Effector memory CD8-positive, alpha-beta T cell (primary cell): ENCODE results near the gene FGF1.
A peak's percentile ranks its signal among the peaks of the same experiment; 100 is the strongest.

ENCODE experiments used
- ATAC-seq: fragments of 150-1000 bp; cut with Tn5 transposase; replicated peaks from 2 replicates; pipeline ENCODE4 v1.10.0; 2021; ENCODE audit warnings: mild to moderate bottlenecking, moderate library complexity
- DNase-seq, 3 experiments: peaks; one replicate each; pipeline ENCODE4 v3.0.0; 2021
- H3K27ac Mint-ChIP-seq, 2 donors: one replicate each; pipeline ENCODE4 v1.8.0; 2022; ENCODE audit warnings: mild to moderate bottlenecking in 2 of 2, mixed read lengths in 2 of 2, moderate library complexity in 2 of 2
- H3K27me3 Mint-ChIP-seq, 2 donors: one replicate each; pipeline ENCODE4 v1.8.0; 2022; ENCODE audit warnings: mixed read lengths in 2 of 2
- H3K36me3 Mint-ChIP-seq: one replicate; pipeline ENCODE4 v1.8.0; 2022; ENCODE audit warnings: mild to moderate bottlenecking, moderate library complexity, mixed read lengths; ENCODE audit not compliant: insufficient read depth
- H3K4me1 Mint-ChIP-seq, 2 donors: one replicate each; pipeline ENCODE4 v1.8.0; 2022; ENCODE audit warnings: low read depth in 2 of 2, mixed read lengths in 2 of 2
- H3K4me3 Mint-ChIP-seq, 2 donors: one replicate each; pipeline ENCODE4 v1.8.0; 2022; ENCODE audit warnings: mild to moderate bottlenecking in 2 of 2, mixed read lengths in 2 of 2, moderate library complexity in 2 of 2
- H3K9me3 Mint-ChIP-seq, 2 donors: one replicate each; pipeline ENCODE4 v1.8.0; 2022; ENCODE audit warnings: mixed read lengths in 2 of 2

The FGF1 gene

GRCh38 chr5:142578161-142578830, 107.6 kb downstream of the FGF1 start:
- peaks cover 15 to 19% of the 10 kb centered on the region in 2 donors for H3K4me1 Mint-ChIP-seq
- peaks cover 0 to 1% of the 10 kb centered on the region in 2 donors for H3K9me3 Mint-ChIP-seq
- no peak for ATAC-seq
- no peaks in the 10 kb centered on the region for H3K36me3 Mint-ChIP-seq
- no peak overlapping the region for H3K4me3 Mint-ChIP-seq
- H3K27me3 Mint-ChIP-seq, result peaks cover 0 to 11% of the 10 kb centered on the region in 2 donors
- no peak overlapping the region for H3K27ac Mint-ChIP-seq
- no peak for DNase-seq

- Mint-ChIP-seq H3K4me3 (no peak overlapping the region), H3K27ac (no peak overlapping the region), H3K9me3 (no peaks in the 10 kb centered on the region), H3K36me3 (no peaks in the 10 kb centered on the region), H3K4me1 (peaks cover 11 to 15% of the 10 kb centered on the region in 2 donors), H3K27me3 (peaks cover 0 to 11% of the 10 kb centered on the region in 2 donors)
- DNase-seq, result no peak
- ATAC-seq, result no peak
Measured at GRCh38 chr5:142576804-142577203, 109.1 kb downstream of the FGF1 start.

- Mint-ChIP-seq H3K4me1 (peaks cover 6 to 10% of the 10 kb centered on the region in 2 donors), H3K27me3 (peaks cover 0 to 11% of the 10 kb centered on the region in 2 donors), H3K9me3 (no peaks in the 10 kb centered on the region), H3K27ac (no peak overlapping the region), H3K36me3 (no peaks in the 10 kb centered on the region), H3K4me3 (no peak overlapping the region)
- DNase-seq, result no peak
- ATAC-seq, result no peak
Measured at GRCh38 chr5:142576303-142576702, 109.6 kb downstream of the FGF1 start.

GRCh38 chr5:142572006-142572405, 113.9 kb downstream of the FGF1 start:
- DNase-seq, result no peak
- Mint-ChIP-seq H3K27ac (no peak overlapping the region), H3K4me1 (no peaks in the 10 kb centered on the region), H3K9me3 (no peaks in the 10 kb centered on the region), H3K4me3 (no peak overlapping the region), H3K36me3 (no peaks in the 10 kb centered on the region), H3K27me3 (peaks cover 0 to 11% of the 10 kb centered on the region in 2 donors)
- no peak for ATAC-seq

GRCh38 chr5:142571371-142571770, 114.5 kb downstream of the FGF1 start:
- Mint-ChIP-seq H3K27ac (no peak overlapping the region), H3K4me3 (no peak overlapping the region), H3K4me1 (no peaks in the 10 kb centered on the region), H3K36me3 (no peaks in the 10 kb centered on the region), H3K27me3 (peaks cover 0 to 11% of the 10 kb centered on the region in 2 donors), H3K9me3 (no peaks in the 10 kb centered on the region)
- DNase-seq (no peak), ATAC-seq (no peak)

- H3K4me3 Mint-ChIP-seq, result no peak overlapping the region
- ATAC-seq, result no peak
- no peak for DNase-seq
- H3K27me3 Mint-ChIP-seq, result peaks cover 5% of the 10 kb centered on the region in 2 donors
- no peaks in the 10 kb centered on the region for H3K4me1 Mint-ChIP-seq
- H3K27ac Mint-ChIP-seq, result no peak overlapping the region
- H3K9me3 Mint-ChIP-seq, result no peaks in the 10 kb centered on the region
- no peaks in the 10 kb centered on the region for H3K36me3 Mint-ChIP-seq
Measured at GRCh38 chr5:142569905-142570304, 116.0 kb downstream of the FGF1 start.

GRCh38 chr5:142568996-142569335, 116.9 kb downstream of the FGF1 start:
- Mint-ChIP-seq H3K27me3 (peaks cover 6 to 12% of the 10 kb centered on the region in 2 donors), H3K4me1 (no peaks in the 10 kb centered on the region), H3K27ac (no peak overlapping the region), H3K4me3 (no peak overlapping the region), H3K9me3 (no peaks in the 10 kb centered on the region), H3K36me3 (no peaks in the 10 kb centered on the region)
- ATAC-seq, result no peak
- no peak for DNase-seq

- no peaks in the 10 kb centered on the region for H3K4me1 Mint-ChIP-seq
- no peak overlapping the region for H3K27ac Mint-ChIP-seq
- no peaks in the 10 kb centered on the region for H3K9me3 Mint-ChIP-seq
- H3K4me3 Mint-ChIP-seq, result no peak overlapping the region
- H3K27me3 Mint-ChIP-seq, result peaks cover 9 to 12% of the 10 kb centered on the region in 2 donors
- no peak for ATAC-seq
- H3K36me3 Mint-ChIP-seq, result no peaks in the 10 kb centered on the region
- DNase-seq, result no peak
Measured at GRCh38 chr5:142568283-142568995, 117.5 kb downstream of the FGF1 start.

GRCh38 chr5:142561486-142562097, 124.3 kb downstream of the FGF1 start:
- Mint-ChIP-seq H3K36me3 (no peaks in the 10 kb centered on the region), H3K4me1 (no peaks in the 10 kb centered on the region), H3K27me3 (peaks cover 24 to 27% of the 10 kb centered on the region in 2 donors), H3K27ac (no peak overlapping the region), H3K4me3 (no peak overlapping the region), H3K9me3 (no peaks in the 10 kb centered on the region)
- ATAC-seq, result no peak
- DNase-seq, result no peak

GRCh38 chr5:142561029-142561428, 124.9 kb downstream of the FGF1 start:
- ATAC-seq (no peak), DNase-seq (no peak)
- Mint-ChIP-seq H3K36me3 (no peaks in the 10 kb centered on the region), H3K4me3 (no peak overlapping the region), H3K27me3 (peaks cover 24 to 28% of the 10 kb centered on the region in 2 donors), H3K27ac (no peak overlapping the region), H3K4me1 (no peaks in the 10 kb centered on the region), H3K9me3 (no peaks in the 10 kb centered on the region)

GRCh38 chr5:142552107-142552506, 133.8 kb downstream of the FGF1 start:
- no peak for ATAC-seq
- Mint-ChIP-seq H3K36me3 (no peaks in the 10 kb centered on the region), H3K4me3 (peak overlapping the region in 1 of 2 donors; percentile 48), H3K4me1 (peaks cover 0 to 6% of the 10 kb centered on the region in 2 donors), H3K9me3 (no peaks in the 10 kb centered on the region), H3K27ac (no peak overlapping the region), H3K27me3 (peaks cover 38 to 49% of the 10 kb centered on the region in 2 donors)
- DNase-seq, result no peak

- no peak for ATAC-seq
- Mint-ChIP-seq H3K4me3 (peak overlapping the region in 1 of 2 donors; percentile 48), H3K36me3 (no peaks in the 10 kb centered on the region), H3K4me1 (peaks cover 0 to 6% of the 10 kb centered on the region in 2 donors), H3K27me3 (peaks cover 38 to 49% of the 10 kb centered on the region in 2 donors), H3K9me3 (no peaks in the 10 kb centered on the region), H3K27ac (no peak overlapping the region)
- no peak for DNase-seq
Measured at GRCh38 chr5:142551338-142552067, 134.4 kb downstream of the FGF1 start.

- peaks cover 38 to 42% of the 10 kb centered on the region in 2 donors for H3K27me3 Mint-ChIP-seq
Measured at GRCh38 chr5:142550471-142550870, 135.4 kb downstream of the FGF1 start.

More at GRCh38 chr5:142550471-142550870, 135.4 kb downstream of the FGF1 start:
- Mint-ChIP-seq H3K36me3 (no peaks in the 10 kb centered on the region), H3K4me1 (peaks cover 0 to 6% of the 10 kb centered on the region in 2 donors), H3K27ac (no peak overlapping the region), H3K9me3 (no peaks in the 10 kb centered on the region), H3K4me3 (no peak overlapping the region)
- no peak for ATAC-seq
- DNase-seq, result no peak
